Right cardiac atrium (tissue), 5 donors: ENCODE measurements around the gene PROSER1. TPM values are rescaled to one million over a fixed set of nuclear protein-coding genes. Genes with fewer than 3 reads are reported as not detected.

Experiments used
- polyA plus RNA-seq: library from polyadenylated mRNA; stranded (reverse); fragments of 200-250 nt; gene quantifications from one replicate; pipeline ENCODE4 v1.2.3, GENCODE V29; 2013
- total RNA-seq, 4 donors: library from RNA; stranded (reverse); fragmentation: NEBNext Ultra II Directional; extraction: Animal tissue kit (Norgen Biotek cat#: 25700); gene quantifications; one replicate each; pipeline ENCODE4 v1.2.1, GENCODE V29; 2021
- donor health status: healthy with polysubstance abuse.
- donor health status: DM: no; HTN: yes; CAD: no.
- donor health status: DM: no; HTN: no; CAD: no.
- donor health status: DM: no; HTN: yes; CAD: no; lungs with severe emphysema.
- donor health status: DM: yes; HTN: yes; CAD: no.

The PROSER1 gene
- total and polyA plus RNA-seq, 5 donors: 6.5 to 15.6 (median 14.4) TPM

Other genes with a start within 250 kb of the PROSER1 start
- gene STOML3, start 47.3 kb downstream of the PROSER1 start, total RNA-seq: not detected
- gene STOML3, start 47.3 kb downstream of the PROSER1 start, polyA plus RNA-seq: not detected
- 10 to 100 TPM; 12.6 to 13.6 (median 12.8) TPM for gene NHLRC3, start 367 bp upstream of the PROSER1 start, total RNA-seq
- 7.2 TPM for gene NHLRC3, start 367 bp upstream of the PROSER1 start, polyA plus RNA-seq